Measurements from ENCODE around the gene MAN1C1.

Gene MAN1C1

DNA sequence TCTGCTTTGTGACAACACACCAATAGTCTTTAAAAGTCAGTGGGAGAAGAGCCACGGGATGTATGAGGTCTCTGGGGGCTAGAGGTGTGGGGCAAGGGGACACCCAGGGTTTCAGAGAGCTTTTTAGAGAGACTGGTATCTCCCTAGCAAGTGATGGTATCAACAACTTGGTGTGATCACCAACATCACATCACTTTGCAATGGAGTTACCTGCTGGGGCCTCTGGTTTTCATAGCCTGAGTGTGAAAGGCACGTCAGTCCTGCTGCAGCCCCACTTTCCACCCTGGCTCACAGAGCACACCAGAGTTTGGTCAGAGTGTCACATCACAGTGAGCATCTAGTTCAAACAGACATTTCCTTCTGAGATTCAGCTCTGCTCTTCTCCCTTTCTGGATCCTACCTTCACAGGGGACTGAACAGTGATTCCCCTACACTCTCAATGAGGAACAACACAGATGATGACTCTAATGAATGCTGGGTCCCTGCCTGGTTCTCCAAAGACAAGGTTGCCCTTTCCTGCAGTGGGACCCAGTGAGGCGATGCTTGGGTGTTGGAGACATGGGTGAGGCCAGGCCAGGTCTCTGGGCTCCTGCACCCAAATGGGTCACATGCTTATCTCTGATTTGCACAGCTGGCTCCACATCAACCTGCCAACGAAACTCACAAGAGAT is 2.0 kb upstream of the MAN1C1 start:
- no peak for DNase-seq (ENCODE audit: low read depth)

DNA sequence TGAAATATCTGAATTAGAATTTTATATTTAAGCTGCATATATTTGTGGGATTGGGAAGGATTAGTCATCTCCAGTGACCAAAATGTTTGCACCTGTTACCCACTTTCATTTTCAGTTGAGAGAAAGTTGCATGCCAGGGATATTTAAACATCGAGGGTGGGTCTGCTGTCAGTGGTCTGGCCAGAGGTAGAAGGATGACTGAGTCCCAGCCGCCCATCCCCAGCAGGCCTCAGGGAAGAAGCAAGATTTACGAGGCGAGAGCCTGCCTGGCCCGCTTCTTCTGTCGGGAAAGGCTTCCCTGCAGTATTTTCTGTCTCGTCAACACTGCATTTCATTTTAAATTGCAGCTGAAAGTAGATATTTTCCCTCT is 1.4 kb upstream of the MAN1C1 start:
- no peak for DNase-seq (ENCODE audit: low read depth)

DNA sequence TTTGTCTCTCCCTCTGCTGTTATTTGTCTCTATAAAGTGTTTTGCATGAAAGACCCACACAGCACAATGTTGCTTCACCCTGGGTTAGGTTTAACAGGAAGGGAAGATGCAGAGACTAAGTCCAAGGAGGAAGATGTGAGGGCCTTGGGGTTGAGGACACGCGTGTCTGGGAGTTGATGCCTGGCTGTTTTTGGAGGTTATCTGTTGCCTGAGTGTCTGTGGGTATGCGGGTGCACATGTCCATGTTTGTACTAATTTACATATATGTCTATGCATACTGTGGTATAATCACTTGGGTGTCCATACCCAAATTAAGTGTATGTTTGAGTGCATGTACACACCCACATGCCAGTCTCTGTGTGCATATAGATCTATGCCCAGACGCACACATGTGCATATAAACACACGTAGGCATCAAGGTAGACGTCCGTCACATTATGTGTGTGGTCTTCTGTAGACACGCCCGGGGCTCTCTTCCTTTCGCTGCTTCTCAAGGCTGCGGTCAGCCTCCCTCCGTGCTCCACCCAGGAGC is 962 bp upstream of the MAN1C1 start:
- no peak for DNase-seq (ENCODE audit: low read depth)

DNA sequence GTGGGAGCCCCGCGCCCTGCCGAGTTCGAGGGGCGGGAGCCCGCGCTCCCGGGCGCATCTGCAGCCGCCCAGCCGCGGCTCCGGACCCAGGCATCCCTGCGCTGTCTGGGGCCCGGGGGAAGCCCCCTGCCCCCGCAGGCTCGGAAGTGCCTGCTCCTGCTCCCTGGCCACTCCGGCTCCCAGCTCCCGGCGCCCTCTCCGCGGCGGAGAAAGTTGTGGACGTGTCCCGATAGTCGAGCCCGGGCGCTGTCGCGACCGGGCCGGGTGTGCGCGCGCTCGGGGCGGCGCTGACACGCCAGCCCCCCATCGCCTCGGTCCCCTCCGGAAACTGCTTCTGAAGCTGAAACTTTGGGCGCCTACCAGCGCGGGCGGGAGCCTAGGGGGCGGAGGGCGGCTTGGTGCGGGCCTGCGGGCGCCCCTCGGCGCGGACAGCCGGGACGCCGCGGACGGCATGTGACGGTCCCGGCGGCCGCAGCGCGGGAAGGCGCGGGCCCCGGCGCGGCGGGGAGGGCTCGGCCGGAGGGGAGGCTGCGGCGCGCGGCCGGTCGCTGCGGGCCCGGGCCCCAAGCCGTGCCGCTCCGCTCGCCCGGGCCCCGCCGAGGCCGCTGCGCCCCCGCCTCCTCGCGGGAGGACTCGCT is 515 bp downstream of the MAN1C1 start:
- no peak for DNase-seq (ENCODE audit: low read depth)

DNA sequence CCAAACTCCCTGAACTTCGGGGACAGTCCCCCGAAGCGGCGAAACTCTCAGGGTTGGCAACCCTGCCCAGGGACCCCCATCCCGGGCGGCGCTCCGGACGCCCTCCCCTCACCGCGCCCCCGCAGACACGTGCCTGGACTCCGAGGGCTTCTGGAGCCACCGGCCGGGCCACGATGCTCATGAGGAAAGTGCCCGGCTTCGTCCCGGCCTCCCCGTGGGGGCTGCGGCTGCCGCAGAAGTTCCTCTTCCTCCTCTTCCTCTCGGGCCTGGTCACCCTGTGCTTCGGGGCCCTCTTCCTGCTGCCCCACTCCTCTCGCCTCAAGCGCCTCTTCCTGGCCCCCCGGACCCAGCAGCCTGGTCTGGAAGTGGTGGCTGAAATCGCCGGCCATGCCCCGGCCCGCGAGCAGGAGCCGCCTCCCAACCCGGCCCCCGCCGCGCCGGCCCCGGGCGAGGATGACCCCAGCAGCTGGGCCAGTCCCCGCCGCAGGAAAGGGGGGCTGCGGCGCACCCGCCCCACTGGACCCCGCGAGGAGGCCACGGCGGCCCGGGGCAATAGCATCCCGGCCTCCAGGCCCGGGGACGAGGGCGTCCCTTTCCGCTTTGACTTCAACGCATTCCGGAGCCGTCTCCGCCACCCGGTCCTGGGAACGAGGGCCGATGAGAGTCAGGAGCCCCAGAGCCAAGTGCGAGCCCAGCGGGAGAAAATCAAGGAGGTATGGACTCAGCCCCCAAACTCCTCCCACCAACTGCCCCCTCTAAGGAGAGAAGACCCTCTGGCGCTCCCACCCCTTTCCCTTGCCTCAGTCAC is 1.2 kb downstream of the MAN1C1 start:
- no peak for DNase-seq (ENCODE audit: low read depth)

DNA sequence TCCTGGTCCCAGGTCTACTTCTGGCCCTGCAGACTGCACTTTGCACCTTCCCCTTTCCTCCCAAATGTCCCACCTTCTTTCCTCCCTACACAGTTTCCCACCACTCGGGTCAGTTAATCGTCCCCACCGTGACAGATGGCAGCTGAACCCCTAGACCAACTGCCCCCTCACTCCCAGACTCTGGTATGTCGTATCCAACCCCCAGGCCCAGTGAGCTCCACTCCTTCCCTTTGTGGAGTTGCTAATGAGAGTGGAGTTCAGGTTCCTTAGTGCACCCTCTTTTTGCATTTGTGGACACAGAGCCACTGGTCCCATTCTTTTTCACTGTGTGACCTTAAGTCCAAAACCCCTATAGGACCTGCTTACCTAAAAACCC is 1.8 kb downstream of the MAN1C1 start:
- DNase-seq (ENCODE audit: low read depth): no peak

DNA sequence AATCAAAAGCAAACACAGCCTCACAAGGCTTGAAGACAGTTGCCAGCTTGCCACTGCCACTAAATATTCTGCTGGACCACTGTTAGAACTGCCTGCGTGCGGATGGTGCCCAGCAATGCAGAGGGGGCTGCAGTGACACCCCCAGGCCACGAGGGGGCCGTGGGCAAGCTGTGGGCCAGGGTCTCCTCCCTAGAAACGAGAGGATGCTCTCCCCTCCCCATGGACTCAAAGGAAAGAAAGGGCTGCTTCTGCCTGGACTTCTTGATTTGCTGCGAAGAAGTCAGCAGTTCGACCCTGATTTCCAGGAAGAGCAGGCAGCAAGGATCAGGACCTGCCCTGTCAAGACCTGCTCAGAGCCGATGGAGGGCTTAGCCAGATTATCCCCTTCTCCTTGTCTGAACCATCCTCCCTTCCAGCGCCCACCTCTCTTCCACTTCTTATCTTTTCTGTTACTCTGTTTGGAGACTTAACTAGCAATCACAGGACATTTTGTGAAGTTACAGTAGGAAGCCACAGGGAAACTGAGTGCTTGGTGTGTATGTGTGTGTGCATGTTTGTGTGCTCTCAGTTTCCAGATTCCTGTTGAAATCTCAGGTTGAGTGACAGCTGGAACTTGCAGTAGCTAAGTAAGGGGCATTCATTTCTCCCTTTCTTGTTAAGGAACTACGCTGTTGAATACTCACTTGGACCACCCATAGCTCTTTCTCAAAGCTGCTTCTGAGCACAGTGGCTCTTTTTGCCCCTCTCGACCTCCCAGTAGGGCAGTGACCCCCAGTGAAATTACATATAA is 2.7 kb downstream of the MAN1C1 start:
- DNase-seq (ENCODE audit: low read depth): no peak

DNA sequence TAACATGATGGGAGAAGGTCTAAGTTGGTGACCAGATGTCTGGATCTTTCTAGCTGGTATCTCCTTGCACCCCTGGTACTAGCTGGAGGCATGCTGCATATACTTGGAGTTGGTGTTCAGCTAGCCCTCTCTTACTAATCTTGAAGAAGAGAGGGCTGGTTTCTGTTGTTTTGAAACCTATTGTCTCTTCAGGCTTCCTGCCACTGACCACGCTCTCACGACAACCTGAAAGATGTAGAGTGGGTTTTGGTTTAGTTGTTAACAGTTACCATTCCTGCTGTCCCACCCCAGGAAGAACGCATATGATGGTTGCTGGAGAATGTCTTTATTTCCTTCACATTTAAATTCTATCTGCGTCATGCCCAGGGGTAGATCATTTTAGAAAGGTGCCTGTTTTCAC is 3.6 kb downstream of the MAN1C1 start:
- no peak for DNase-seq (ENCODE audit: low read depth)

DNA sequence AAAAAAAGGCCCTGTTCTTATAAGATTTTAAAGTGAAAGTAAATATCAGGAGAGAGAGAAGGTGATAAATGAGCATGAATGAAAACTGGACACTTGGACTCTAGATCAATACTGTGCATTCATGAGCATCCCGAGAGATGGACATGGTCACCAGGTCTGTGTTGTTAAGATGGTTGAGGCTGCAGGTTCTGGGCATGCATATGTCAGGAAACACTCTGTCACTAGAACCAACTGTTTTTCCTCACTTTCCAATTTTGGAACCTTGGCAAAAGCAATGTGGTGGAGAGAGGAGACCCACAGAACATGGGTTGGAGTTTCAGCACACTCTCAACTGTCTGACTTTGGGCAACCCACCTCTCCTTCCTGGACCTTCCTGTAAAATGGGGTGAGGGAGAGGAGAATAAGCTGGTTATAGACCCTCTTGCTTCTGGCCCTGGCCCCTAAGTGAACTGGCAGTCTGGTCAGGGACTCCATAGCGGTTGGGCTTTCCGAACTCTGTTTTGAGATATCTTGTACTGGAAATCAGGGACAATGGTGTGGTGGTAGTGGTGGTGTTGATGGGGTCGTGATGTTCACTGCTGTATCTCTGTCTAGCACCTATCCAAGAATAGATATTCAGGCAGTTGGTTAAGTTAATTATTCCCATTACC is 4.2 kb downstream of the MAN1C1 start:
- no peak for DNase-seq (ENCODE audit: low read depth)

DNA sequence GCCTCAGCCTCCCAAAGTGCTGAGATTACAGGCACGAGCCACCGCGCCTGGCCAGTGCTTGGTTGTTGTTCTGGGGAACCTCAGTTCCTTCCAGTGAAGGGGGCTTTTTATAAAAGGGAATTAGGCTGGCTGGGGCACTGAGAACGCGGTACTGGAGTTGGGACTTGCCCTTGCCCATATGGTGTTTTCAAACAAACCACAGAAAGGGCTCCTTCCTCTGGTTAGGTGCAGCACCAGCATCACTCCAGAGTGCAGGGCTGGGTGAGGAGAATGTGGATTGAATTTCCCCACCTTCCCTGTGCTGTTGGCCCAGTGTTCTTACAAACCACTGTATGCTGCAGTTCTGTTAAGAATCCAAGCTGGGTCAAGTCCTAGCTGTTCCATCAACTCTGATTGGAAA is 5.3 kb downstream of the MAN1C1 start:
- no peak for DNase-seq (ENCODE audit: low read depth)

DNA sequence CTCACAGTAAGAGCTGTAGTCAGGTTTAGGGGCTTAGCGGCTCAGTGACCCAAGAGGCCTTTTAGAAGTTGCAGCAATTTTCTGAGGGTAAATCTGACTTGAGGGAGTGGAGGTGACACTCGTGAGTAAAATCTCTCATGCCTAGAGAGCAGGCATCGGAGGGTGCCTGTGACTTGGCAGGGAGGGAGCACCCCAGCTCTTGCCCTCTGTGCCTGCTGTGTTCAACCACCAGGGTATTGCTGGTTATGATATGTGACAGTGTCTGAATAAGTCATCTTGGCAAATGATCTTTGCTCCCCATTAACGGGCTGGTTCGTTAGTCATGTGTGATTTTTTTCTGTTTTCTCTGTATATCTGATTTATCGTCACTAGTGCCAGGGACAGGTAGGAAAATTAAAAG is 5.9 kb downstream of the MAN1C1 start:
- no peak for DNase-seq (ENCODE audit: low read depth)

DNA sequence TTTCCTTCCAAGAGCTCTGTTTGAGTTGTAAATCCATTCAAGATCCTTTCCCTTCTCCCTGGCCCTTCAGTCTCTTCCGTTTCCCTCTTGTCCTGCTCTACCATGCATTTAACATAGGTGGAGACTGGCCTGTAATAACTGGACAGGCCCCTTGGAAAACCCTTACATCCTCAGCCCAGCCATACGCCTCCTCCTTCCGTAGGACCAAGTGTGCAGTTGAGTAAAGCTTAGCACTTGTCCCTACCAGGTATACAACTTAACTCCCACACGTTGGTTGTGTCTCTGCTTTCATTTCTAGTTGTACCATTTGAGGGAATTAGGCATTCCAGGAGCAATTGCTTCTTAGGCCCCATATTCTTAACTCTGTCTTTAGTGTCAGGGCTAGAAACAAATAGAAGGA is 6.4 kb downstream of the MAN1C1 start:
- DNase-seq (ENCODE audit: low read depth): no peak

DNA sequence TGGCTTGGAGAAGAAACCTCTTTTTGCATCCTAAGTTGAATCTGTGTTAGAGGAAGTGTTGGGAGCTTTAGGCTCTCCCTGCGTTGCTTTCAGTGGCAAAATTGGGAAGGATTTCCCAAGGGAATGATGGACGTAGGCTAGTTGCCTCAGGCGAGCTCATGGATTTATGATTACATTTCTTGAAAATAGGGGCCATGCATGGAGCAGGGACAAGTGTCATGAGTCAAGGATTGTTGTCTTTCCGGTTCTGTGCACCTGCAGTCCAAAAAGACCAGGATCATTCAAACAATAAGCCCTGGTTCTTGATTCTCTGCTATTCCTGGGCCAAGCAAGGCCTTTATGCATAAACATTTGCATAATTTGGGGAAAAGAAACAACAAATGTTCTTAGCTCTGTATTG is 7.1 kb downstream of the MAN1C1 start:
- no peak for DNase-seq (ENCODE audit: low read depth)

DNA sequence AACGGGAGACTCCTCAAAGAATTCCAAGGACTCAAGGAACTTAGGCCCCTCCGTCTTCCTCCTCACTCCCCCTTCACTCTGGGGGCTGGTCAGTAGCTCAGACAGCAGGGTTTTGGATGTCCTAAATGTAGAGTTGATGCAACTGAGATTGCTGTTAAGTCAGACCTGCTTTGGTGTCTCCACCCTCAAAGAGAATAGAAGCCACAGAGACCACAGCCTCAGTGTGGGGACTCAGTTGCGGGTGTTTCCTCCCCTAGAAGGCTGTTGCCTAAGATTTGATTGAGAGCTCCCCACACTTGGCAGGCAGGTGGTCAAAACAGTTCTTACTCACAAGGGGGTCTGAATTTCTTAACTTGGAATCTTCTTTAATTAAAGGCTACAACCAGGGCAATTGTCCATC is 7.6 kb downstream of the MAN1C1 start:
- no peak for DNase-seq (ENCODE audit: low read depth)

DNA sequence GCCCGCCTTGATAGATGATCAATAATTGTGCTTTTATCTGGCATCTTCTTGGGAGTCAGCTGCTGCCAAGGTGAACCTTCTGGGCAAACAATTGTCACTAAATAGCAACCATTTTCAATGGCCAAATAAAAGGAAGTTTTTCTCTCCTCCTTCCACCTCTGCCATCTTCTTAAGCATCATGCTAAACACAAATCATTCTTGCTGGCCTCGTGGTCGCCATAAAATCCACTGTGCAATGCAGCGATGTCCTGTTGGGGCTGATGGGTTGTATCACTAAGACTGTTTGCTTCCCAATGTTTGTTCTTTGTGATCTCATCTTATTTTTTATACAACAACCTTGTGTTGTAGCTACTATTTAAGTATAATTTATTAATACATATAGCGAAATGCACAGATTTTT is 8.0 kb downstream of the MAN1C1 start:
- DNase-seq (ENCODE audit: low read depth): no peak

DNA sequence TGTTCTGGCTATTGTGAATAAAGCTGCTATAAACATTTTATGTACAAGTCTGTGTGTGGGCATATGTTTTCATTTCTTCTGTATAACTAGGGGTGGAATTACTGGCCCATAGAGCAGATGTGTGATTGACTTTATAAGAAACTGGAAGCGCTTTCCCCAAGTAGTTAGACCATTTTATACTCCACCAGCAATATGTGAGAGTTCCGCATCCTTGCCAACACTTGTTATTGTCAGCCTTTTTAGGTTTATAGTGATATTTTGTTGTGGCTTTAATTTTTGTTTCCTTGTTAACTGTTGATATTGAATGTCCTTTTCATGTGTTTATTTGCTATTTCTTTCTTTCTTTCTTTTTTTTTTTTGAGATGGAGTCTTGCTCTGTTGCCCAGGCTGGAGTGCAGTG is 9.4 kb downstream of the MAN1C1 start:
- no peak for DNase-seq (ENCODE audit: low read depth)

DNA sequence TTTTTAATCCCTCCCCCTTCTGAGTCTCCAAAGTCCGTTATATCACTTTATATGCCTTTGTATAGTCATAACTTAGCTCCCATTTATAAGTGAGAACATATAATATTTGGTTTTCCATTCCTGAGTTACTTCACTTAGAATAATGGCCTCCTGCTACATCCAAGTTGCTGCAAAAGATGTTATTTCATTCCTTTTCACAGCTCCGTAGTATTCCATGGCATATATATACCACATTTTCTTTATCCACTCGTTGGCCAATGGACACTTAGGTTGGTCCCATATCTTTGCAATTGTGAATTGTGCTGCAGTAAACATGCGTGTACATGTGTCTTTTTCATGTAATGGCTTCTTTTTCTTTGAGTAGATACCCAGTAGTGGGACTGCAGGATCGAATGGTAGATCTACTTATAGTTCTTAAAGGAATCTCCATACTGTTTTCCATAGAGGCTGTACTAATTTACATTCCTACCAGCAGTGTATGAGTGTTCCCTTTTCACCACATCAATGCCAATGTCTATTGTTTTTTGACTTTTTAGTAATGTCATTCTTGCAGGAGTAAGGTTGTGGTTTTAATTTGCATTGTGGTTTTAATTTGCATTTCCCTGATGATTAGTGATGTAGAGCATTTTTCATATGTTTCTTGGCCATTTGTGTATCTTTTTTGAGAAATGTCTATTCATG is 12.3 kb downstream of the MAN1C1 start:
- DNase-seq (ENCODE audit: low read depth): no peak

DNA sequence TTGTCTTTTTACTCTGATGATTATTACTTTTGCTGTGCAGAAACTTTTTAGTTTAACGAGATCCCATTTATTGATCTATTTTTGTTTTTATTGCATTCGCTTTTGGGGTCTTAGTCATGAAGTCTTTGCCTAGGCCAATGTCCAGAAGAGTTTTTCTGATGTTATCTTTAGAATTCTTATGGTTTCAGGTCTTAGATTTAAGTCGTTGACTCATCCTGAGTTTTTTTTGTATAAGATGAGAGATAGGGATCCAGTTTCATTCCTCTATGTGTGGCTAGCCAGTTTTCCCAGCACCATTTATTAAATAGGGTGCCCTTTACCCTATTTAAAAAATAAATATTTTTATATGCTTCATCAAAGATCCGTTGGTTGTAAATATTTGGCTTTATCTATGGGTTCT is 13.2 kb downstream of the MAN1C1 start:
- DNase-seq (ENCODE audit: low read depth): no peak

DNA sequence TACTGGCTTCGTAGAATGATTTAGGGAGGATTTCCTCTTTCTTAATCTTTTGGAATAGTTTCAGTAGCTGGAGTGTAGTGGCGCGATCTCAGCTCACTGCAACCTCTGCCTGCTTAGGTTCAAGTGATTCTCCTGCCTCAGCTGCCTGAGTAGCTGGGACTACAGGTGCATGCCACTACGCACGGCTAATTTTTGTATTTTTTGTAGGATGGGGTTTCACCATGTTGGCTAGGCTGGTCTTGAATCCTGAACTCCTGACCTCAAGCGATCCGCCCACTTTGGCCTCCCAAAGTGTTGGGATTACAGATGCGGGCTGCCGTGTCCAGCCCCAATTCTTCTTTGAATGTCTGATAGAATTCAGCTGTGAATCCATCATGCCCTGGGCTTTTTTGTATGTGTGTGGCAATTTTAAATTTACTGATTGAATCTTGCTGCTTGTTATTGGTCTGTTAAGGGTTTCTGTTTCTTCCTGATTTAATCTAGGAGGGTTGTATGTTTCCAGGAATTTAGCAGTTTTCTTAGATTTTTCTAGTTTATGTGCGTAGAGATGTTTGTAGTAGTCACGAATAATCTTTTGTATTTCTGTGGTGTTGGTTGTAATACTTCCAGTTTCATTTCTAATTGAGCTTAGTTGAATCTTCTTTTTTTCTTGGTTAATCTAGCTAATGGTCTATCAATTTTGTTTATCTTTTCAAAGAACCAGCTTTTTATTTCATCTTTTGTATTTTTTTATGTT is 15.3 kb downstream of the MAN1C1 start:
- no peak for DNase-seq (ENCODE audit: low read depth)

DNA sequence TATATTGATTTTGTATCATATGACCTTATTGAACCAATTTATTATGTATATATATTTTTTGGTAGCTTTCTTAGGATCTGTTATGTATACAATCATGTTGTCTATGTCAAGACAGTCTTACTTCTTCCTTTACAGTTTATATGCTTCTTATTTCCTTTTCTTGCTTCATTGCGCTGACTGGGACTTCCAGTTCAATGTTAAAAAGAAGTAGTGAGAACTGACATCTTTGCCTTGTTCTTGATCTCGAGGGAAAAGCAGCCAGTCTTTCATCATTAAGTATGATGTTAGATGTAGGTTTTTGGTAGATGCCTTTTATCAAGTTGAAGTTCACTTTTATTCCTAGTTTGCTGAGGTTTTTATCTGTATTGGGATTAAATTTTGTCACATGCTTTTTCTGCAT is 17.5 kb downstream of the MAN1C1 start:
- no peak for DNase-seq (ENCODE audit: low read depth)

DNA sequence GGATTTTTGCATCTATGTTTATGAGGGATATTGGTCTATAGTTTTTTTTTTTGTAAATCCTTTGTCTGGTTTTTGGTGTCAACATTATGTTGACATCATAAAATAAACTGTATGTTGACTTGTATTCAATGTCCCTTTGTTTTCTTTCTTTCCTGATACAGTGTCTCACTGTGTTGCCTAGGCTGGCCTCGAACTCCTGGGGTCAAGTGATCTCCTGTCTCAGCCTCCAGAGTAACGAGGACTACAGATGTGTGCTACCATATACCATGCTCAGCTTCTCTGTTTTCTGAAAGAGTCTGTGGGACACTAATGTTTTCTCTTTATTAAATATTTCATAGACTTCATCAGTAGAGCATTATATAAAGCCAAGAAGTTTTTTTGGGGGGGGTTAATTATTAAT is 18.3 kb downstream of the MAN1C1 start:
- no peak for DNase-seq (ENCODE audit: low read depth)
